NCI-H2081 treated with DMSO at 0.1 percent for 48 hours (cell line): ENCODE data around the gene CDKL1.
"Not testable (repeated sequence)": the region's sequence is repeated elsewhere in the genome, so short reads cannot be mapped to it uniquely, and the experiment has no call there.

ENCODE experiments used
- DNase-seq: peaks from one replicate; lab custom pipeline; 2025; lab: John Stamatoyannopoulos, UW

Gene CDKL1

DNA sequence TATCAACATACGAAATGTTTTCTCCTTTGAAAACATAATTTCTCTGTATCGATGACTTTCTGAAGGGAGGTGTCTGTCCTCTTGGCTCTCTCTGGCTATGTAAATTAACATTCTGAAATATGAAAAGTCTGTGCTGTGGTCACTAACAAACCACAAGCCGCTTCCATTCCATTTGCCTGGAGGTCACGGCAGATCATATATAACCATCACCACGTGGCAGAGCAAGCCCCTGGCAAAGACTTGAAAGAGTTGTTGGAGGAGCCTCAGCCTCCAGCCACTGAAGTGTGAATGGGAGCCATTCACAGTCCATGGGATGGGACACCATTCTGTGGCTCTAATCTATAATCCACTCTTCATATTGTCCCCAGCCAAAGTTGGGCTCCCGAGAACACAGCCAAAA, 39.6 kb downstream of the CDKL1 start:
- no peak for DNase-seq

DNA sequence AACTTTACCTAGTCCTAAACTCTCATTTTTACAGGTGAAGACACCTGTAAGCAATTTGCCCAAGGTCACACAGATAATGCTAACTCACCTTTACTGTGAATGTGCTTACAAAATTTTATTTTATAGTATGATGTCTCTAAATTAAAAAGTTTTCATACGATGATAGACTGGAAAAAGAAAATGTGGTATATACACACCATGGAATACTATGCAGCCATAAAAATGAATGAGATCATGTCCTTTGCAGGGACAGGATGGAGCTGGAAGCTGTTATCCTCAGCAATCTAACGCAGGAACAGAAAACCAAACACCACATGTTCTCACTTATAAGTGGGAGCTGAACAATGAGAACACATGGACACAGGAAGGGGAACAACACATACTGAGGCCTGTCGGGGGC, 40.4 kb downstream of the CDKL1 start:
- DNase-seq, result not testable (repeated sequence)

DNA sequence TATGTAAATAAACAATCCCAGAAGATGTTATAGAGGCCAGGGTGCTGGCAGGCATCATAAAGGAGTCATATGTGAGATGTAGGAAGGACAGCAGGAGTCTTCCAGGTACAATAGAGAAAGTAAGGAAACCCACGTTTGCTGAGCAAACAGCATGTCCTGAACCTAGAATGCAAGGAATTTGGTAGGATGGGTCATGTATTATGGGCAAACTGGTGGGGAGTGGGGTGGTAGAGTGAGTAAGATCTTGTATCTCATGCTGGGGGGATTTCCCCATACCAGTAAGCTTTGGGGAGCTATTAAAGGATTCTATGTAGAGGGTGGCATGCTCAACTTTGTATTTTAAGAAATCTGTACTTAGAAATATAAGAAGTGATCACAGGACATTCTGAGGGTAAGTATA, 41.0 kb downstream of the CDKL1 start:
- no peak for DNase-seq

GRCh38 chr14:50354527-50354926, 42.2 kb downstream of the CDKL1 start:
- no peak for DNase-seq

DNA sequence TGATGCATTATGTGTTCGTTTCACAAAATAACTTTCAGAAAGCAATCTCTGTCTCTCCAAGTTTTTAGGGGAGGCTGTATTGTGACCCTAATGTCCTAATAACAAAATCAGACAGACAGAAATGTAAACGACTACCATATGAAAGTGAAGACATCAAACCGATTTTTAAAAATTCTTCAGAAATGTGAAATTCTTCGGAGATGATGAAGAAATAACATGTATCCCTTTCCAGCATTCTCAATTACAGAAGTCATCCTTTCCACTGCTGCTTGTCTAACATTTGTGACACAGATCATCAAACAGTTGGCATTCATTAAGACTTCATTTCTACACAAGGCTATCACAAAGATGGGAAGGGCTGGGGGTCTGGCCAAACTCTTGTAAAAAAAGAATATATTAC, 43.6 kb downstream of the CDKL1 start:
- DNase-seq, result no peak

DNA sequence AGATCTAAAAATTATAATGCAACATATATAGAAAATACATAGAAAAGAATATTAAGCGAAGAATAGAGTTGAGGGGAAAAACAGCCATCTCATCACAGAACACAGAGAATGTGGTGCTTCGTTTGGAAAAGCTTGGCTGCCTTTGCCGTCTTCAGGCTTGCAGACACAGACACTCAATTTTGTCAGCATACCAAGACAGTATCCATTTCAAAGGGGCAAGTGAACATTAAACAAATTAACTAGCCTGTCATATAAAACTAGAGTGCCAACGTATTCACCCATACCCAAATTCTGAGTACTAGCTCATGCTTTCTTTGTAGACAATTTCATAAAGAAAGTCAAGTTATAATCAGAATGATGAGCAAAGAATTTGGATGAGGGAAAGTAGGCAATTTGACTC, 44.1 kb downstream of the CDKL1 start:
- no peak for DNase-seq

GRCh38 chr14:50350975-50351374, 45.7 kb downstream of the CDKL1 start:
- DNase-seq, result no peak

- no peak for DNase-seq
Measured at GRCh38 chr14:50348933-50349332, 47.7 kb downstream of the CDKL1 start.

DNA sequence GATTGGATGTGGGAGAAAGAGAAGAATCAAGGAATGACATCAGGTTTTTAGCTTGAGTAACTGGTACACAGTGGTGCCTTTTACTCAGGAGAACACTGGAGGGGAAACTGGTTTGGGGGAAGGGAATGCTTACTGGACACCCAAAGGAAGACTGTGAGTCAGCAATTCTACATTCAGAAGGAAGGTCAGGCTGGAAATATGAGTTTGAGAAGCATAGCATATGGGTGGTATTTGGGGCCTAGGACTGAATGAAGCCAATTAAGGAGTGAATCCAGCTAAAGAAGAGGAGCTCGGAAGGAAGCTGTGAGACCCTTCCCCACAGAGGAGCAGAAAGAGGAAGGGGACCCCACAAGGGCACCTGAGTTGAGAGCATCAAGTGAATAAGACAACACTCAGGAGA, 49.2 kb downstream of the CDKL1 start:
- DNase-seq, result no peak

GRCh38 chr14:50345846-50346422, 50.7 kb downstream of the CDKL1 start:
- DNase-seq, result no peak

DNA sequence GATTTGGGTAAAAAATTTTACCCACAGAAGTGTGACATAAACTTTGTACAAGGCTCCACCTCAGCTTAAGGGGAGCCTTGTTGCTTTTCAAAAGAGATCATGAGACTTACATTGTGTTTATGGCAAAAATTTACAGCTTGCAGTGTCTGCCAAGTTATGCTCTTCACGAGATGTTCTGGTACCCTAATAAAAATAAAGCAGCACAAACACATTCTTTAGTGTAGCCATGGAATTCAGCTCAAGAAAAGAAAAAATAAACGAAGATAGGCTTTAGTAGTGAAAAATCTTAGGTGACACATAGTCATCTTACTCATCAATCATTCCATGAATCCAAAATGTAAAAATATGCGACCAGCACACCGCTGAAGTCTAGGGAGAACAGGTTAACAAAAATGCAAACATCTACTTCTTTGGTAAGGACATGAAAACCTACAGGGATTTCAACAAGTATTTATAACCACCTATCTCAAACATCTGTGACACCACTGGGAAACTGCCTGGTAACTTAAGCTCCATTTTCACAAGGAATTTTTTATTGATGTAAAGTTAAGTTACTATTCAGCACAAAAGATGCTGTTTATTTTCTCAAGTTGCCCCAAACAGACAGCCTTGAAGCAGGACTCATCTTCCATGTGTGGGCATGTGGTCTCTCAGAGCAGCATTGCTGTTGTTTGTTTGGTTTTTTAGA, 51.7 kb downstream of the CDKL1 start:
- no peak for DNase-seq

- no peak for DNase-seq
Measured at GRCh38 chr14:50344116-50344775, 52.4 kb downstream of the CDKL1 start.

GRCh38 chr14:50343434-50343833, 53.2 kb downstream of the CDKL1 start:
- no peak for DNase-seq

- peak; percentile 29 for DNase-seq
Measured at GRCh38 chr14:50342221-50343078, 54.2 kb downstream of the CDKL1 start.

GRCh38 chr14:50340963-50341362, 55.7 kb downstream of the CDKL1 start:
- no peak for DNase-seq

DNA sequence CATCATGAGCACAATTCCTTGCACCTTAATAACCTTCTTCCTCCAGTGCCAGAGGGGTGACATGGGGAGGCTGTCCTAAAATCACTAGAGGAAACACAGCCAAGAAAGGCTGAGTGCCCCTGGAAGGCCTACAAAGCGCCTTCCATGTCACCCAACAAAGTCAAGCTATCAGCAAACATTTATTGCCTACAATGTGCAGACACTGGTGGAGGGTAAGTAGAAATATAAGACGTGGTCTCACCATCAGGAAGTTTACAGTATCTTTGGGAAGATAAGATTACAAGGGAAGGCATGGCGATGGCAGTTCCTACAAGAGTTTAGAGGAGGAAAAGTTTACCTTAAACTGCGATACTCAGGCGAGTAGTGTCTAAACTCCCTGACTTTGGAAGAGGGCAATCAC, 56.6 kb downstream of the CDKL1 start:
- no peak for DNase-seq

- no peak for DNase-seq
Measured at GRCh38 chr14:50339178-50339804, 57.4 kb downstream of the CDKL1 start.

GRCh38 chr14:50338587-50338986, 58.1 kb downstream of the CDKL1 start:
- DNase-seq, result no peak

DNA sequence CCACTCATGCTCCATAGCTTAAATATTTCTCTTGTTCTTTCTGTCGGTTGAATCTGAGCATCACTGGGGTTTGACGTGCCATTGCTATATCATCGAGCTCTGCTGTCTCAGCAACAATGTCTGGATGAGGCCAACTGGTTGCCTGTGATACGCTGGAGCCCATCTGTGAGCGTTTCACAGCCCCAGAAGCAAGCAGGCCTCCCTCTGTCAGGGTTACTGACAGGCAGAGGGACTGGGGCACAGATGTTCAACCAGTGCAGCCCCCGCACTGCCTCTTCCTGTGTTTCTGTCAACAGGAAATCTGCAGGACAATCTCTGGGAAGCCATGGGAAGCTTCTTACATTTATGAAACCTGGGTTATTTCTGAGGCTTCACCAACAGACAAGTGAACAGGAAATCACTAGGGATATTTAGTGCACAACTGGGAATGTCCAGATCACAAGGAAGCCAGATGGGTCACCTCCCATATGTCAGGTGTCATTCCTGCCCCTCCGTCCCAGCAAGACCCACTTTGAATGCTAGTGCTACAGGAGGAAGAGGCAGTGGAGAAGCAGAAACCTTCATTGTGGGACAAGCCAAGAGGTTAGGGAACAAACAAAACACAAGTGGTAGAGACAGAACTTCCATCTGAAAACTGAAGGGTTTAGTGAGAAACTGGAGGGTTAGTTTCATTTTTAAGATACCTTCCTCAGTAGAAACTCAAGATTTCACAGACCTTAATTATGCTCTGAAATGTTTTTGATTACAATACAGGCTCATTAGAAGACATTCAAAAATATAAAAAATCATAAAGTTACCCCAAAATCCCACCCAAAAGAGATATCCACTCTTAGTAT, 60.5 kb downstream of the CDKL1 start:
- DNase-seq, result no peak

GRCh38 chr14:50335389-50335788, 61.3 kb downstream of the CDKL1 start:
- peak; percentile 91 for DNase-seq

- DNase-seq, result no peak
Measured at GRCh38 chr14:50334211-50334610, 62.5 kb downstream of the CDKL1 start.
